Spleen (tissue), 7 donors: Measurements from ENCODE around the gene LAMC3.

Experiments
- CTCF ChIP-seq, 11 experiments: fragments of 200-600 bp in 7 of 11; fragments of 450-650 bp in 4 of 11; sonication (generic) in 4 of 11; IDR thresholded peaks in 8 of 11; conservative IDR thresholded peaks in 3 of 11; 1 replicate in 7 of 11; 2 replicates in 4 of 11; pipeline versions ENCODE4 v1.4.0 to v1.8.0; 2016 to 2021; ENCODE audit warnings: antibody characterized with exemption in 11 of 11, inconsistent platforms in 4 of 11, mild to moderate bottlenecking in 1 of 11
- POLR2A ChIP-seq, 3 donors: fragments of 450-650 bp; IDR thresholded peaks; one replicate each; pipeline ENCODE4 v1.5.1; 2017; ENCODE audit warnings: antibody characterized with exemption in 3 of 3, mild to moderate bottlenecking in 1 of 3
- POLR2AphosphoS5 ChIP-seq, 3 donors: sonication (generic); formaldehyde crosslinking; IDR thresholded peaks; one replicate each; pipeline ENCODE4 v1.5.1; 2017; ENCODE audit warnings: antibody characterized with exemption in 3 of 3
- donor health status: DM: no; HTN: no; CAD: no; lungs with moderate emphysema.
- donor health status: DM: no; HTN: no; CAD: no.
- donor health status: DM: no; HTN: no; CAD: no.

GRCh38 chr9:131107760-131108159 is 98.8 kb downstream of the LAMC3 start:
- no peak for TF ChIP-seq CTCF (IDR thresholded peaks at IDR 0.05 in 8 of 11, conservative IDR thresholded peaks at IDR 0.05 in 3 of 11)
- no peak for TF ChIP-seq POLR2A (IDR thresholded peaks at IDR 0.05)
- peak; percentile 52 to 76 (median 71) for TF ChIP-seq POLR2AphosphoS5 (IDR thresholded peaks at IDR 0.05)
